ENCODE measurements around the gene RUNX1.

DNA sequence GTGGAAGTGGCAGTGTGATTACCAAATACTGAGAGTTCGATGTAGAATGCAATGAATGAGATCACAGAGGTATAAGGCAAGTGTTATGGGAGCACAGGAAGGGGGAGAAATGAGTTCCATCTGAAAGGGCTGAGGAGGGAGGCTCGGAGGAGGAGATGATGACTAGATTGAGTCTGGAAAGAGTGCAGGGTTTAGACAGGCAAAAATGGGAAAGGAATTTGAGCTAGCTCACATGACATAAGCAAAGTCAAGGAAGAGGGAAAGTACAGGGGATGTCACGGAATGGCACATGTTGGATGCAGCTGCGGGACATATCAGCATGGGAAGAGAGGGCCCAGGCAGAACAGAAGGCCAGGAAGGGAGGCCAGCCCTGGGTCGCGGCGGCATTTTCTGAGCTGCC is 132.7 kb downstream of the RUNX1 start:
- TF ChIP-seq POLR2AphosphoS5 (IDR thresholded peaks at IDR 0.05), result no peak
- TF ChIP-seq, protein P1, sequence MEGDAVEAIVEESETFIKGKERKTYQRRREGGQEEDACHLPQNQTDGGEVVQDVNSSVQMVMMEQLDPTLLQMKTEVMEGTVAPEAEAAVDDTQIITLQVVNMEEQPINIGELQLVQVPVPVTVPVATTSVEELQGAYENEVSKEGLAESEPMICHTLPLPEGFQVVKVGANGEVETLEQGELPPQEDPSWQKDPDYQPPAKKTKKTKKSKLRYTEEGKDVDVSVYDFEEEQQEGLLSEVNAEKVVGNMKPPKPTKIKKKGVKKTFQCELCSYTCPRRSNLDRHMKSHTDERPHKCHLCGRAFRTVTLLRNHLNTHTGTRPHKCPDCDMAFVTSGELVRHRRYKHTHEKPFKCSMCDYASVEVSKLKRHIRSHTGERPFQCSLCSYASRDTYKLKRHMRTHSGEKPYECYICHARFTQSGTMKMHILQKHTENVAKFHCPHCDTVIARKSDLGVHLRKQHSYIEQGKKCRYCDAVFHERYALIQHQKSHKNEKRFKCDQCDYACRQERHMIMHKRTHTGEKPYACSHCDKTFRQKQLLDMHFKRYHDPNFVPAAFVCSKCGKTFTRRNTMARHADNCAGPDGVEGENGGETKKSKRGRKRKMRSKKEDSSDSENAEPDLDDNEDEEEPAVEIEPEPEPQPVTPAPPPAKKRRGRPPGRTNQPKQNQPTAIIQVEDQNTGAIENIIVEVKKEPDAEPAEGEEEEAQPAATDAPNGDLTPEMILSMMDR (IDR thresholded peaks at IDR 0.05 in 8 of 11, conservative IDR thresholded peaks at IDR 0.05 in 3 of 11), result no peak
- TF ChIP-seq POLR2A (IDR thresholded peaks at IDR 0.05), result no peak

Measured in spleen (tissue), 7 donors.